Muscle layer of colon (tissue), 2 donors: ENCODE data around the gene PPIE.

Source experiments
- H3K27ac ChIP-seq: one replicate; pipeline ENCODE4 v1.7.0; 2013; ENCODE audit warnings: low read depth, mild to moderate bottlenecking, low read length, moderate library complexity
- H3K27me3 ChIP-seq, 2 donors: one replicate each; pipeline ENCODE4 v1.7.0; 2013; ENCODE audit warnings: low read length in 2 of 2, mild to moderate bottlenecking in 2 of 2; ENCODE audit not compliant: insufficient read depth in 2 of 2, control insufficient read depth in 1 of 2
- H3K36me3 ChIP-seq: one replicate; pipeline ENCODE4 v1.7.0; 2013; ENCODE audit warnings: mild to moderate bottlenecking, low read length; ENCODE audit not compliant: insufficient read depth
- H3K4me1 ChIP-seq: one replicate; pipeline ENCODE4 v1.7.0; 2013; ENCODE audit warnings: mild to moderate bottlenecking, low read length; ENCODE audit not compliant: insufficient read depth
- H3K4me3 ChIP-seq, 2 donors: one replicate each; pipeline ENCODE4 v1.7.0; 2013; ENCODE audit warnings: low read length in 2 of 2, low read depth in 1 of 2, mild to moderate bottlenecking in 1 of 2, moderate library complexity in 1 of 2
- H3K9ac ChIP-seq: one replicate; pipeline ENCODE4 v1.7.0; 2013; ENCODE audit warnings: low read length
- H3K9me3 ChIP-seq: one replicate; pipeline ENCODE4 v1.7.0; 2013; ENCODE audit warnings: mild to moderate bottlenecking, low read length
- donor health status: abdominal sarcoma.
- donor health status: Adenocarcinoma of cecum.

The PPIE gene

DNA sequence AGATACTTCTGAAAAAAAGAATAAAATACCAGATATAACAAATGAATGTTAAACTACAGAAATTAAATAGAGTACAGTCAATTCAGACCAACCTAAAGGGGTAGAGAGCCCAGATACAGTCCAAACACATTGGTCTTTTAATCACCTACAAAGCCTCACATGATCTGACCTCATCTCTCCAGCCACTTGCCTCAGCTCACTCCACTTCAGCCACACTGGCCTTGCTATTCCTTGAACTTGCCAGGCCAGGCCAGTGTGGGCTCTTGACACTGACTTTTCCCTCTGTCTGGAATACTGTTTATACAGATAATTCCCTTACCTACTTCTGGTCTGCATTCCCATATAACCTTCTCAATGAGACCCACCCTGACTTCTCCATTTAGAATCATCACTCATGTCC, 17.0 kb upstream of the PPIE start:
- Histone ChIP-seq H3K36me3 (no peaks in the 10 kb centered on the region), H3K9me3 (no peaks in the 10 kb centered on the region), H3K4me1 (no peaks in the 10 kb centered on the region), H3K9ac (no peak overlapping the region), H3K27me3 (no peaks in the 10 kb centered on the region), H3K27ac (no peak overlapping the region), H3K4me3 (no peak overlapping the region)

DNA sequence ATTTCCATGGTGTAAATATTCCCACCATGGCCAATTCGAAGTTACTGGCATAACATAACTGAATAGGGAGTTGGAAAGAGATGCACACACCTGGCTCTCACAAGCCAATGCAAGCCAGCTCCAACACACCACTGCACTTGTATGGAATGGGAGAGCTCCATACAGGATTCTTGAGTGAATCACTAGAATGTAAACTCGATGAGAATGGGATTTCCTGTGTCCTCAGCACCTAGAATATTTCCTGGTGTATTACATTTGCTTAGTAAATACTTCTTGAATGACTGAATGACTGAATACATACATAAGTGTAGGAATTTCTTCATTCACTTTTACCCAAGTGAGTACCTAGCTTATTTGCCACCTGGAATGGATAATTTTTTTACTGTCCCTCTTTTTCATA, 16.2 kb upstream of the PPIE start:
- Histone ChIP-seq H3K9ac (no peak overlapping the region), H3K4me1 (no peaks in the 10 kb centered on the region), H3K4me3 (no peak overlapping the region), H3K36me3 (no peaks in the 10 kb centered on the region), H3K27ac (no peak overlapping the region), H3K9me3 (no peaks in the 10 kb centered on the region), H3K27me3 (peaks cover 0 to 6% of the 10 kb centered on the region in 2 donors)

DNA sequence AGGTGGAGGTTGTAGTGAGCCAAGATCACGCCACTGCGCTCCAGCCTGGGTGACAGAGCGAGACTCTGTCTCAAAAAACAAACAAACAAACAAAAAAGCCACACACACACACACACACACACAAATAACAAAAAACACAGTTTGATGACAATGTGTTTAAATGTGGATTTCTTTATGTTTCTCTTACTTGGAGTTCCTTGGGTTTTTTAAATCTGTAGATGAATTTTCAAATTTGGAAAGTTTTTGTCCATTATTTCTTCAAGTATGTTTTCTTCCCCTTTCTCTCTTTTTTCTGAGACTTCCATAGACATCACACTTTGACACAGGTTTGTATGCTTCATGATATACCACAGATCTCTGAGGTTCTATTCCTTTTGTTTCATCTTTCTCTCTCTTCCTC, 12.1 kb upstream of the PPIE start:
- no peak overlapping the region for H3K4me3 ChIP-seq
- H3K9me3 ChIP-seq = no peaks in the 10 kb centered on the region
- H3K27ac ChIP-seq = no peak overlapping the region
- H3K27me3 ChIP-seq = peaks cover 0 to 25% of the 10 kb centered on the region in 2 donors
- no peaks in the 10 kb centered on the region for H3K36me3 ChIP-seq
- H3K4me1 ChIP-seq = no peaks in the 10 kb centered on the region
- H3K9ac ChIP-seq = no peak overlapping the region

DNA sequence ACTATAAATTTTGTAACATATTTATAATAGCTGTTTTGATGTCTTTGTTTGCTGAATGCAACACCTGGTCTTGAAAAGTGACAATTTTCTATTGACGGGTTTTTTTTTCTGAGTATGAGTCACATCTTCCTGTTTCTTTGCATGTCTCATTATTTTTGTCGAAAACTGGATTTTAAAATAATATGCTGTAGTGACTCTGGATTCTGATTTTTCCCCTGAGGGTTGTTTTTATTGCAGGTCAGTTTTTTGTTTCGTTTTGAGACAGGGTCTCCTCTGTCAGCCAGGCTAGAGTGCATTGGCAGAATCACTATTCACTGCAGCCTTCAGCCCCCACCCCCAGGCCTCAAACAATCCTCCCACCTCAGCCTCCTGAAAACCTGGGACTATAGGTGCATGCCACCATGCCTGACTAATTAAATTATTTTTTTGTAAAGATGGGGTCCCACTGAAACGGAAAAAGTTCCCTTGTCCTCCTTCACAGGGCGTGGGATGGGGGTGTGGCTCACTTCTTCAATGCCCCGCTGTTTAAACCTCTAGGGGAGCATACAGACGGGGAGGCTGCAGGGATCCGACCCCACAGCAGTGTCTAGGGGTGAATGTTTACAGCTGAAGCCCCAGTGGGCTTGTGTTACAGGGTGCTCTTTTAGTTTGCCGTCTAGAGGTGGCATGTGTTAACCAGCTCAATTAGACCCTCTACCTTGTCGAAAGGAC, 11.3 kb upstream of the PPIE start:
- H3K27ac ChIP-seq = no peak overlapping the region
- H3K27me3 ChIP-seq = peaks cover 0 to 25% of the 10 kb centered on the region in 2 donors
- no peaks in the 10 kb centered on the region for H3K9me3 ChIP-seq
- H3K4me1 ChIP-seq = no peaks in the 10 kb centered on the region
- no peak overlapping the region for H3K4me3 ChIP-seq
- no peak overlapping the region for H3K9ac ChIP-seq
- no peaks in the 10 kb centered on the region for H3K36me3 ChIP-seq

DNA sequence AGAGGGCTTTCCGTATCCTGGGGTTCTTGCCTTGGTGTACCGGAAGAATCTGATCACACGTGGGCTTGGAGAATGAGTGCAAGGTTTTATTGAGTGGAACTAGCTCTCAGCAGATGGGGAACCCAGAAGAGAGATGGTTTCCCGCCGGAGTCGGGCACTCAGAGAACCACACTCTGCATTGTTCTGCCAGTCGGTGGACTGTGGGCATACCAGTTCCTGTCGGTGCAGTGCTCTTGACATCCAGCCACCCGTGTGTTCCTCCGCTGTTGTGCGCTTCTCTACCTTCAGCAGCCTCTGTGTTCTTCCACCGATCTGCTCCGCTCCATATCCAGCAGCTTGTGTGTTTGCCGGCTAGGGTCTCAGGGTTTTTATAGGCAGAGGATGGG, 10.8 kb upstream of the PPIE start:
- no peak overlapping the region for H3K9ac ChIP-seq
- H3K4me1 ChIP-seq = no peaks in the 10 kb centered on the region
- H3K27me3 ChIP-seq = peaks cover 0 to 25% of the 10 kb centered on the region in 2 donors
- no peaks in the 10 kb centered on the region for H3K9me3 ChIP-seq
- H3K27ac ChIP-seq = no peak overlapping the region
- no peaks in the 10 kb centered on the region for H3K36me3 ChIP-seq
- H3K4me3 ChIP-seq = no peak overlapping the region

DNA sequence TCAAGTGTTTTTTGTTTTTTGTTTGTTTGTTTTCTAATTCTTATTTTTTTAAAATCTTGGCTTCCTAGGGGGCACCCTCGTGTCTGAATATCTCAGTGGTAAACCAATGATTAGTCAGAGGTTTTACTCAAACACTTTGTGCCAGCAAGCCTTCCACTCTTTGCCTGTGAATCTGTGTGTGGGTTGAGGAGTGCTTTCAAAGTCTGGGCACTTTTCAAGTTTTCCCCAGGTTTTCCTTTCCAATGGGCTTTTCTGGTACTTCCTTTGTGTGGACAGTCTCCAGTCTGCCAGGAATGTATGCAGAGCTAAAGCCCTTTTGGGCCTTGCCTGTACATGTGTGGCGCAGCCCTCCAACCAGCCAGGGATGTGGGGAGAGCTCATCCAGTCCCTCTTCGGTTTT, 9.7 kb upstream of the PPIE start:
- Histone ChIP-seq H3K9me3 (no peaks in the 10 kb centered on the region), H3K27ac (no peak overlapping the region), H3K36me3 (no peaks in the 10 kb centered on the region), H3K27me3 (peaks cover 0 to 25% of the 10 kb centered on the region in 2 donors), H3K4me1 (peaks cover 3% of the 10 kb centered on the region), H3K9ac (no peak overlapping the region), H3K4me3 (no peak overlapping the region)

DNA sequence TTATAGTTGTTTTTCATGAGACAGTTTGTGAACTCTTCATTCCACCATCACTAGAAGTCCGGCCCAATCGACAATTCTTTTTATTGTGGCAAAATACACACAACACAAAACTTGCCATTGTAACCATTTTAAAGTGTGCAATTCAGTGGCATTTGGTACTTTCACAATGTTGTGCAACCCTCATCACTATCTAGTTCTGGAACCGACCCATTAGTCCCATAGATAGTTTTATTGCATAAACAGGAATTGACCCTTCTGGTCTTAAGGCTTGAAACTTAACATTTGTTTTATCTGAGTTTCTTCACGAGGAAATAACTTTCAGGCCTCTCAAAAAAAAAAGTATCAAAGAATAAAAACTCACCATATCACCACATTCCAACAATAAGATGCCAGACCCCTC, 8.8 kb upstream of the PPIE start:
- H3K9me3 ChIP-seq = no peaks in the 10 kb centered on the region
- no peaks in the 10 kb centered on the region for H3K36me3 ChIP-seq
- H3K9ac ChIP-seq = no peak overlapping the region
- H3K27ac ChIP-seq = no peak overlapping the region
- H3K27me3 ChIP-seq = peaks cover 0 to 25% of the 10 kb centered on the region in 2 donors
- peaks cover 3% of the 10 kb centered on the region for H3K4me1 ChIP-seq
- no peak overlapping the region for H3K4me3 ChIP-seq

DNA sequence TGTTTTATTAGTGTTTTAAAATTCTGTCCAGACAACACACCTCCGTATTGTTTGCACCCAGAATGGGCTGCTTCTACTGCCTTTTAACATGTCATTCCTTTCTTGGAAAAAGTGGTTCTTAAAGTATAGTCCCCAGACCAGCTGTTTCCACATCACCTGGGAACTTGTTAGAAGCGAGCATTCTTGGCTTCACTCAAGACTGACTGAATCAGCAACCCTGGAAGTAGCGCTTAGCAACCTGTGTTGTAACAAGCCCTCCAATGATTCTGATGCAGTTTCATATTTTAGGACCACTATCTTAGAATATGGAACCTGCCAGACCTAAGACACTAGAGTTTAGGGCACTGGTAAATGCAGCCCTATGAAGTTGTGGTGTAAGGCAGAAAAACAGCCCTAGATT, 6.0 kb upstream of the PPIE start:
- H3K9ac ChIP-seq = no peak overlapping the region
- H3K27ac ChIP-seq = no peak overlapping the region
- H3K27me3 ChIP-seq = peaks cover 0 to 17% of the 10 kb centered on the region in 2 donors

DNA sequence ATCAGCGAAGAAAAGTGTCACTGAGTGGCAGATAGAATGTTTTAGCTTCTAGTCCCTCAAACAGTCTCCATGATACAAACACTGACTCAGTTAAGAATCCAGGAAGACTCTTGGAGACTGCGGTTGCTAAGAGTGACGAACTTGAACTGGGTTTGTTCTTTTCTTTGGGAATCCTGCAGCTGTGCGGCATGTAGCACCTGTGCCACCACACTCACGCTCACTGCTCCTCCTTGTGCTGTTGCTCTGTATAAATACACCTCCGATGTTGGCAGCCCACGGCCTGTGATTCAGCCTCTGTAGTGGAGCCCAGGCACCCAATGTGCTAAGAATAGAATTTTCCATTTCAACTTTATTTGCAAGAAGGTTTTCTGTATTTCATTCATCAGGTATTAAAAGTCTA, 5.5 kb upstream of the PPIE start:
- Histone ChIP-seq H3K27me3 (peaks cover 0 to 13% of the 10 kb centered on the region in 2 donors), H3K27ac (no peak overlapping the region), H3K9ac (no peak overlapping the region), H3K36me3 (no peaks in the 10 kb centered on the region), H3K4me1 (peaks cover 3% of the 10 kb centered on the region), H3K9me3 (no peaks in the 10 kb centered on the region), H3K4me3 (no peak overlapping the region)

More for the DNA sequence above, 6.0 kb upstream of the PPIE start:
- Histone ChIP-seq H3K4me3 (no peak overlapping the region), H3K4me1 (peaks cover 3% of the 10 kb centered on the region), H3K9me3 (no peaks in the 10 kb centered on the region), H3K36me3 (no peaks in the 10 kb centered on the region)

DNA sequence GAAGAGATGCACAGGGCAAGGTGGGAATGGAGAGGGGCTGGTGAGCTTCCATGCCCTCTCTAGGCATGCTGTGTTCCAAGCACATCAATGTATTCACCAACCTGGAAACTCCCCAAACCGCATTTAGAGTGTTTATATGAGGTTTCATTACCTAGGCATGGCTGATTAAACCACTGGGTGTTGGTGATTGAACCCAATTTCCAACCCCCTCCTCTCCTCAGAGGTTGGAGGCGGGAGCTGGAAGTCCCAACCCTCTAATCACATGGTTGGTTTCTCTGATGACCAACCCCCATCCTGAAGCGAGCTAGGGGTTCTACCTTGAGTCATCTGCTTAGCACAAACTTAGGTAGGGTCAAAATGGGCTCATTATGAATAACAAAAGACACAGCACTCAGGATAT, 3.0 kb upstream of the PPIE start:
- H3K9me3 ChIP-seq = no peaks in the 10 kb centered on the region
- H3K36me3 ChIP-seq = peaks cover 7% of the 10 kb centered on the region
- H3K4me1 ChIP-seq = peaks cover 15% of the 10 kb centered on the region
- H3K27me3 ChIP-seq = no peaks in the 10 kb centered on the region
- H3K27ac ChIP-seq = no peak overlapping the region
- H3K9ac ChIP-seq = no peak overlapping the region
- no peak overlapping the region for H3K4me3 ChIP-seq

DNA sequence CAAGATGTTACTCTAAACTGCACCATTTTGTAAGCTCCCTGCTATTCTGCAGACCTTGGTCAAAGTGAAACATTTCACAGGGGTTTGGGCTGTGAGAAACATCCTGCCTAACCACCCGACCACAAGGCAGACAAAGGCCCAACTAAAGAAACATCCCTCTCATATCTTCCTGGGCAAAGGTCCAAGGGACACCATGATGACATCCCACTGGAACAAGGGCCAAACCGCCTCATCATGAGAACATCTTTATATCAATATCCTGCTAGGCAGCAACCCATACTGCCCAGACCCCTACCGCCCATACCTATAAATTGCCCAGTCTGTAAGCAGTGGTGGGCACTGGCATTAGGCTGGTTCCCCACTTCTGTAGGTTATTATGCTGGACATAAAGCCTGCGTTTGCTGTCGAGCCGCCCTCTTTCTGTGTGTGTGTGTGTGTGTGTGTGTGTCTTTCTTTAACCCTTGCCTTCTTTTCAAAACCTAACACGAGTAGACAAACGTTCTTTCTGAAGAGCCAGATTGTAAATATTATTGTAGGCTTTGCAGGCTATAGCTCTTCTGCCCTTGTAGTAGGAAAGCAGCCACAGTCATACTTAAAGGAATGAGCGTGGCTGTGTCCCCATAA, 1.0 kb upstream of the PPIE start:
- no peak overlapping the region for H3K27ac ChIP-seq
- no peak overlapping the region for H3K4me3 ChIP-seq
- H3K27me3 ChIP-seq = no peaks in the 10 kb centered on the region
- H3K4me1 ChIP-seq = peaks cover 15% of the 10 kb centered on the region
- no peaks in the 10 kb centered on the region for H3K9me3 ChIP-seq
- peaks cover 19% of the 10 kb centered on the region for H3K36me3 ChIP-seq
- H3K9ac ChIP-seq = no peak overlapping the region
